Gastroesophageal sphincter (tissue), 4 donors: Measurements from ENCODE around the gene GADD45GIP1. TPM values are rescaled to one million over a fixed set of nuclear protein-coding genes. Genes with fewer than 3 reads are reported as not detected.
"Not testable (repeated sequence)": the region's sequence is repeated elsewhere in the genome, so short reads cannot be mapped to it uniquely, and the experiment has no call there.

Source experiments
- ATAC-seq: fragments of 150-250 bp; one replicate; pipeline ENCODE4 v1.9.1; 2016; ENCODE audit warnings: mild to moderate bottlenecking, moderate library complexity
- H3K27ac ChIP-seq, 4 donors: fragments of 200-600 bp; sonication (generic) in 3 of 4; 1 replicate in 3 of 4; 2 replicates in 1 of 4; pipeline ENCODE4 v1.5.1; 2016 to 2019
- H3K27me3 ChIP-seq: fragments of 200-600 bp; sonication (generic); one replicate; pipeline ENCODE4 v1.5.1; 2019
- H3K36me3 ChIP-seq, 2 donors: fragments of 200-600 bp; sonication (generic); one replicate each; pipeline ENCODE4 v1.5.1; 2019; ENCODE audit warnings: control low read depth in 1 of 2
- H3K4me1 ChIP-seq, 3 donors: fragments of 200-600 bp; sonication (generic); 1 replicate in 2 of 3; 2 replicates in 1 of 3; pipeline ENCODE4 v1.5.1; 2016 to 2019; ENCODE audit warnings: control low read depth in 2 of 3
- H3K4me3 ChIP-seq, 2 donors: fragments of 200-600 bp; sonication (generic); one replicate each; pipeline ENCODE4 v1.5.1; 2019; ENCODE audit warnings: mild to moderate bottlenecking in 1 of 2, moderate library complexity in 1 of 2
- H3K9me3 ChIP-seq, 3 donors: fragments of 200-600 bp; sonication (generic); one replicate each; pipeline ENCODE4 v1.5.1; 2017 to 2019; ENCODE audit warnings: control low read depth in 2 of 3
- CTCF ChIP-seq, 4 experiments: fragments of 200-600 bp in 2 of 4; fragments of 450-650 bp in 2 of 4; sonication (generic) in 1 of 4; IDR thresholded peaks; one replicate each; pipeline ENCODE4 v1.5.1; 2017 to 2019; ENCODE audit warnings: antibody characterized with exemption in 4 of 4, mild to moderate bottlenecking in 2 of 4, moderate library complexity in 2 of 4
- EP300 ChIP-seq: sonication (generic); formaldehyde crosslinking; IDR thresholded peaks from one replicate; pipeline ENCODE4 v1.6.1; 2017; ENCODE audit warnings: antibody characterized with exemption, mild to moderate bottlenecking
- POLR2A ChIP-seq, 2 donors: fragments of 450-650 bp; IDR thresholded peaks; one replicate each; pipeline ENCODE4 v1.6.1; 2017; ENCODE audit warnings: antibody characterized with exemption in 2 of 2, mild to moderate bottlenecking in 2 of 2, moderate library complexity in 1 of 2
- POLR2AphosphoS5 ChIP-seq: sonication (generic); formaldehyde crosslinking; IDR thresholded peaks from one replicate; pipeline ENCODE4 v1.6.1; 2017; ENCODE audit warnings: antibody characterized with exemption
- WGBS, 2 donors: methylation state at CpG; one replicate each; pipeline ENCODE4 v1.1.5; 2018; ENCODE audit warnings: low coverage in 1 of 2; 5-methylcytosine and 5-hydroxymethylcytosine counted together
- total RNA-seq, 4 donors: library from RNA; depleted of rRNA; stranded (reverse); fragments of >200 nt; gene quantifications; one replicate each; pipeline ENCODE4 v1.1.0, GENCODE V29; 2016

GADD45GIP1 gene
- total RNA-seq, 4 donors from 2014 or later: 32.2 to 43.6 (median 36.9) TPM

DNA sequence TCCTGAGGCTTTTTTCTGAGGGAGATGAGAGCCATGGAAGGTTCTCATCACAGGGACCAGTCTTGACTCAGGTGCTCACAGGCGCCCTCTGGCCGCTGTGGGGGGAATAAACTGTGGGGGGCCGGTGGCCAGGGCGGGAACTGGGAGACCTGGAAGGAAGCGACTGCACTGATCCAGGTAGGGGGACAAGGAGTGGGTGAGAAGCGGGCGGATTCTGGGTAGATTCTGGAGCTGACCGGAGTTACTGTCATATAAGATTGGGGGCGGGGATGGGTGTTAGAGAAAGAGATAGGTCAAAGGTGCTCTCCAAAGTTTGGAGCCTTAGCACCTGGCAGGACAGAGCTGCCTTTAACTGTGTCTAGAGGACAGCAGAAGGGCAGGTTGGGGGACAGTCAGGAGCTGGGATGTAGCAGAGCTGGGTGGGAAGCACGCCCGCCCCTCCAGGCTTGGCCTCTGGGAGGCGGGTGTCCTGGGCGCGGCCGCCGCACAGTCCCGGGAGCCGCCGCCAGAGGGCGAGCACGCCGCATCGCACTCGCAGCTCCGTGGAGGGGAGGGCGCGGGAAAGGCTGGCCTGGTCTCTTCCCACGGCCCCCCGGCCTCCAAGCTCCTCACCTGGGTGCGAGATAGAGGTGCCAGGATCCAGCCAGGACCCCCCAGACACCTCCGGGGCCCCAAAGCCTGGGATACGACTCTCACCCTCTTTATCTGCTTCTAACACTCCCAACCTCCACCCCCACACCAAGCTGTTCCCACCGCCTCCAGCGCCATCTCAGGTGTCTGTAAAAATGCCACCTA is 8.2 kb upstream of the GADD45GIP1 start:
- H3K4me3 ChIP-seq: peak overlapping the region; percentile 28 to 56
- 0% methylated on average over 4 to 7 of the region's 34 CpGs for WGBS, 2 donors
- no peaks in the 10 kb centered on the region for H3K9me3 ChIP-seq
- H3K27ac ChIP-seq: peak overlapping the region in 3 of 4 donors; percentile 76 to 81 (median 81)
- H3K27me3 ChIP-seq: no peaks in the 10 kb centered on the region
- no peaks in the 10 kb centered on the region for H3K36me3 ChIP-seq
- TF ChIP-seq POLR2AphosphoS5 (no peak), CTCF (IDR thresholded peaks at IDR 0.05) (peak in 3 of 4 experiments; percentile 89 to 97 (median 97))
- peak; percentile 97 for ATAC-seq
- peaks cover 0 to 23% (median 3%) of the 10 kb centered on the region in 3 donors for H3K4me1 ChIP-seq

GRCh38 chr19:12959481-12959880 is 2.5 kb upstream of the GADD45GIP1 start:
- H3K4me1 ChIP-seq: peaks cover 0 to 28% (median 12%) of the 10 kb centered on the region in 3 donors
- no peak for ATAC-seq
- no peaks in the 10 kb centered on the region for H3K27me3 ChIP-seq
- peaks cover 0 to 7% of the 10 kb centered on the region in 2 donors for H3K36me3 ChIP-seq
- H3K27ac ChIP-seq: no peak overlapping the region
- H3K9me3 ChIP-seq: no peaks in the 10 kb centered on the region
- 55 to 62% methylated on average over 5 to 6 of the region's 6 CpGs for WGBS, 2 donors
- H3K4me3 ChIP-seq: no peak overlapping the region
- TF ChIP-seq POLR2AphosphoS5: no peak
- TF ChIP-seq CTCF (IDR thresholded peaks at IDR 0.05): no peak
- no peak for TF ChIP-seq EP300
- no peak for TF ChIP-seq POLR2A (IDR thresholded peaks at IDR 0.05)

DNA sequence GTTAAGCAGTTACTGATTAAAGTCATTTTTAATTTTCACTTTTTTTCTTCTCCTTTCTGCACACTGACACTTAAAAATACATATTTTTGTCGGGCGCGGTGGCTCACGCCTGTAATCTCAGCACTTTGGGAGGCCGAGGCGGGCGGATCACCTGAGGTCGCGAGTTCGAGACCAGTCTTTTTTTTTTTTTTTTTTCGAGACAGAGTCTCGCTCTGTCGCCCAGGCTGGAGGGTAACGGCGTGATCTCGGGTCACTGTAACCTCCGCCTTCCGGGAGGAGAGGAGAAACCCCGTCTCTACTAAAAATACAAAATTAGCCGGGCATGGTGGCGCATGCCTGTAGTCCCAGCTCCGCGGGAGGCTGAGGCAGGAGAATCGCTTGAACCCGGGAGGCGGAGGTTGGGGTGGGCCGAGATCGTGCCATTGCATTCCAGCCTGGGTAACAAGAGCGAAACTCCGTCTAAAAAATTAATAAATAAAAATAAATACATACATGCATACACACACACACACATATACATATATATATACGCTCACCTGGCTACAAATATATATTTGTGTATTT is 448 bp upstream of the GADD45GIP1 start:
- not testable (repeated sequence) for H3K9me3 ChIP-seq, H3K27me3 ChIP-seq
- Histone ChIP-seq H3K27ac (peak overlapping the region; percentile 66 to 94 (median 88)), H3K36me3 (peaks cover 0 to 27% of the 10 kb centered on the region in 2 donors), H3K4me3 (peak overlapping the region; percentile 86 to 93), H3K4me1 (peaks cover 0 to 48% (median 21%) of the 10 kb centered on the region in 3 donors)
- ATAC-seq: peak; percentile 25
- 20 to 42% methylated on average over 7 to 21 of the region's 31 CpGs for WGBS, 2 donors

- 49 to 51% methylated on average over 3 to 7 of the region's 12 CpGs for WGBS, 2 donors
- peak overlapping the region; percentile 86 to 93 for H3K4me3 ChIP-seq
- peak overlapping the region in 3 of 4 donors; percentile 86 to 94 (median 91) for H3K27ac ChIP-seq
- peaks cover 0 to 57% (median 21%) of the 10 kb centered on the region in 3 donors for H3K4me1 ChIP-seq
- no peaks in the 10 kb centered on the region for H3K27me3 ChIP-seq
- no peak for ATAC-seq
- H3K9me3 ChIP-seq: no peaks in the 10 kb centered on the region
- no peak for TF ChIP-seq CTCF (IDR thresholded peaks at IDR 0.05)
- no peak for TF ChIP-seq POLR2AphosphoS5
- no peak for TF ChIP-seq EP300
- no peak for TF ChIP-seq POLR2A (IDR thresholded peaks at IDR 0.05)
- peaks cover 0 to 42% of the 10 kb centered on the region in 2 donors for H3K36me3 ChIP-seq
Measured at GRCh38 chr19:12955996-12956395, 1.0 kb downstream of the GADD45GIP1 start.

DNA sequence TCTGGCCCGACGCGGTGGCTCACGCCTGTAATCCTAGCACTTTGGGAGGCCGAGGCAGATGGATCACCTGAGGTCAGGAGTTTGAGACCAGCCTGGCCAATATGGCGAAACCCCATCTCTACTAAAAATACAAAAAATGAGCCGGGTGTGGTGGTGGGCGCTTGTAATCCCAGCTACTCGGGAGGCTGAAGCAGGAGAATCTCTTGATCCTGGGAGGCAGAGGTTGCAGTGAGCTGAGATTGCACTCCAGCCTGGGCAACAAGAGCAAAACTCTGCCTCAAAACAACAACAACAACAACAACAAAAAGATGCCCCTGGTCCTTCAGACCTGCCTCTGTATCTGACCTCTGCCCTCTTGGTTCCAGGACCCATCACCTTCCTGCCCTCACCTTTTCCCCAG is 1.4 kb downstream of the GADD45GIP1 start:
- peak overlapping the region in 1 of 2 donors; percentile 93 for H3K4me3 ChIP-seq
- H3K27me3 ChIP-seq, H3K9me3 ChIP-seq, ATAC-seq: not testable (repeated sequence)
- 61% methylated on average over 3 of the region's 9 CpGs; no CpG with 5 or more reads in 1 of the 2 donors for WGBS, 2 donors
- peak overlapping the region in 3 of 4 donors; percentile 86 to 94 (median 91) for H3K27ac ChIP-seq
- H3K36me3 ChIP-seq: peaks cover 0 to 46% of the 10 kb centered on the region in 2 donors
- peaks cover 0 to 57% (median 21%) of the 10 kb centered on the region in 3 donors for H3K4me1 ChIP-seq

DNA sequence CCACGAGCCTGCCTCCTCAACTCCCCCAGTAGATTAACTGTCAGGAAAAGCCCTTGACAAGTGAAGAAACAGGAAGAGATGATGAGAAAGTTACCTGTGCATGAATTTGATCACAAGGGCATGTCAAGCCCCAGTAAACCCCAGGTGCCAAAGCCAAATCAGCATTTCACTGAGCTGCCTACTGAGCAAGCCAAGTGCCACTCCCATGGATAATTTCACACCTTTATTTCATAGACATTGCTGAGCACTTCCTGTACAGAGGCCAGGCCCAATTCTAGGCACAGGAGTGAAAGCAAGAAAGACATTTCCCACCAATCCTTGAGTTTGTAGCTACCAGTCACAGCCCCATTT is 2.4 kb downstream of the GADD45GIP1 start:
- WGBS, 2 donors: 50% methylated on average over 1 of the region's 1 CpG; no CpG with 5 or more reads in 1 of the 2 donors
- Histone ChIP-seq H3K27me3 (no peaks in the 10 kb centered on the region), H3K27ac (peak overlapping the region in 3 of 4 donors; percentile 26 to 71 (median 68)), H3K4me3 (no peak overlapping the region), H3K9me3 (no peaks in the 10 kb centered on the region), H3K4me1 (peaks cover 0 to 57% (median 21%) of the 10 kb centered on the region in 3 donors), H3K36me3 (peaks cover 0 to 56% of the 10 kb centered on the region in 2 donors)
- TF ChIP-seq POLR2AphosphoS5 (no peak), CTCF (IDR thresholded peaks at IDR 0.05) (no peak), POLR2A (IDR thresholded peaks at IDR 0.05) (no peak), EP300 (no peak)
- ATAC-seq: no peak
